Measurements from ENCODE around the gene ACE. TPM values are rescaled to one million over a fixed set of nuclear protein-coding genes. Genes with fewer than 3 reads are reported as not detected.

The ACE gene
- total RNA-seq, 1 donor from 2014 or later, result 0.42 TPM

GRCh38 chr17:63441654-63442053, 35.2 kb upstream of the ACE start:
- no peak for DNase-seq (ENCODE audit: low read depth, low spot score)
- Mint-ChIP-seq H3K4me1 (peaks cover 21% of the 10 kb centered on the region), H3K9me3 (no peaks in the 10 kb centered on the region), H3K4me3 (no peak overlapping the region), H3K36me3 (ENCODE audit: low read depth) (no peaks in the 10 kb centered on the region), H3K27me3 (ENCODE audit: low read depth) (peaks cover 13% of the 10 kb centered on the region), H3K27ac (ENCODE audit: unreplicated experiment) (no peak overlapping the region)
- no peak for TF ChIP-seq CTCF (conservative IDR thresholded peaks at IDR 0.05)

- H3K9me3 Mint-ChIP-seq, result no peaks in the 10 kb centered on the region
- H3K27ac Mint-ChIP-seq (ENCODE audit: unreplicated experiment), result no peak overlapping the region
- DNase-seq (ENCODE audit: low read depth, low spot score), result no peak
- H3K36me3 Mint-ChIP-seq (ENCODE audit: low read depth), result no peaks in the 10 kb centered on the region
- TF ChIP-seq CTCF (conservative IDR thresholded peaks at IDR 0.05), result no peak
- H3K27me3 Mint-ChIP-seq (ENCODE audit: low read depth), result peaks cover 13% of the 10 kb centered on the region
- no peak overlapping the region for H3K4me3 Mint-ChIP-seq
- H3K4me1 Mint-ChIP-seq, result peaks cover 21% of the 10 kb centered on the region
Measured at GRCh38 chr17:63442074-63442473, 34.8 kb upstream of the ACE start.

- DNase-seq (ENCODE audit: low read depth, low spot score), result no peak
- Mint-ChIP-seq H3K27ac (ENCODE audit: unreplicated experiment) (no peak overlapping the region), H3K27me3 (ENCODE audit: low read depth) (peaks cover 13% of the 10 kb centered on the region)
Measured at GRCh38 chr17:63442549-63443035, 34.3 kb upstream of the ACE start.

GRCh38 chr17:63443053-63443452, 33.8 kb upstream of the ACE start:
- Mint-ChIP-seq H3K9me3 (no peaks in the 10 kb centered on the region), H3K27me3 (ENCODE audit: low read depth) (peaks cover 13% of the 10 kb centered on the region), H3K4me3 (peak overlapping the region; percentile 56), H3K4me1 (peaks cover 21% of the 10 kb centered on the region), H3K27ac (ENCODE audit: unreplicated experiment) (no peak overlapping the region), H3K36me3 (ENCODE audit: low read depth) (no peaks in the 10 kb centered on the region)
- TF ChIP-seq CTCF (conservative IDR thresholded peaks at IDR 0.05), result no peak
- no peak for DNase-seq (ENCODE audit: low read depth, low spot score)

More at GRCh38 chr17:63442549-63443035, 34.3 kb upstream of the ACE start:
- TF ChIP-seq CTCF (conservative IDR thresholded peaks at IDR 0.05), result no peak
- peaks cover 21% of the 10 kb centered on the region for H3K4me1 Mint-ChIP-seq
- H3K9me3 Mint-ChIP-seq, result no peaks in the 10 kb centered on the region
- H3K36me3 Mint-ChIP-seq (ENCODE audit: low read depth), result no peaks in the 10 kb centered on the region
- peak overlapping the region; percentile 56 for H3K4me3 Mint-ChIP-seq

GRCh38 chr17:63444457-63444856, 32.4 kb upstream of the ACE start:
- Mint-ChIP-seq H3K36me3 (ENCODE audit: low read depth) (no peaks in the 10 kb centered on the region), H3K4me3 (peak overlapping the region; percentile 78), H3K27ac (ENCODE audit: unreplicated experiment) (no peak overlapping the region), H3K4me1 (peaks cover 21% of the 10 kb centered on the region), H3K27me3 (ENCODE audit: low read depth) (peaks cover 13% of the 10 kb centered on the region), H3K9me3 (no peaks in the 10 kb centered on the region)
- DNase-seq (ENCODE audit: low read depth, low spot score), result no peak
- no peak for TF ChIP-seq CTCF (conservative IDR thresholded peaks at IDR 0.05)
